ENCODE results near the gene FCER1A. TPM values are rescaled to one million over a fixed set of nuclear protein-coding genes. Genes with fewer than 3 reads are reported as not detected.
"Not testable (repeated sequence)": the region's sequence is repeated elsewhere in the genome, so short reads cannot be mapped to it uniquely, and the experiment has no call there.

The FCER1A gene
- total RNA-seq, 1 donor from 2014 or later = not detected

DNA sequence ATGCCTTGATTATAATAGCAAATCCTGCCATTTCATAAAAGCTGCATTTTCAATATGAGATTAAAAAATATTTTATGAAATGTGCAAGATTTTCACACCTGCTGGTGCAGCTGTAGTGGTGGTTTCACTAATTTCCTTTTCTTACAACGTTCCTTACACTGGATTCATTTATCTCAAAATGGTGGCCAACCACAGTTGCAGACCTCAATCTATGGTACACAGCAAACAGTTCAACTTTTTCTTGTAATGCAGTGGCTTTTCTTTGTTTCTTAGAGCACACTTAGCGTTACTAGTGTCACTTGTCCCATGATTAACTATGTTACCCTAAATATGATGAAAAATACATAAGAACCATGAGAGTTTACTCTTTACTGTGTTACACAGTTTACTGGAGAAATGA lies 32.7 kb downstream of the FCER1A start:
- FAIRE-seq (no peak), DNase-seq (ENCODE audit: low read depth) (no peak)
- H3K36me3 ChIP-seq (ENCODE audit: control insufficient read depth, insufficient read depth, low read length) = no peaks in the 10 kb centered on the region
- no peaks in the 10 kb centered on the region for H3K27me3 ChIP-seq (ENCODE audit: control insufficient read depth, insufficient read depth, low read length)
- TF ChIP-seq, protein P1, sequence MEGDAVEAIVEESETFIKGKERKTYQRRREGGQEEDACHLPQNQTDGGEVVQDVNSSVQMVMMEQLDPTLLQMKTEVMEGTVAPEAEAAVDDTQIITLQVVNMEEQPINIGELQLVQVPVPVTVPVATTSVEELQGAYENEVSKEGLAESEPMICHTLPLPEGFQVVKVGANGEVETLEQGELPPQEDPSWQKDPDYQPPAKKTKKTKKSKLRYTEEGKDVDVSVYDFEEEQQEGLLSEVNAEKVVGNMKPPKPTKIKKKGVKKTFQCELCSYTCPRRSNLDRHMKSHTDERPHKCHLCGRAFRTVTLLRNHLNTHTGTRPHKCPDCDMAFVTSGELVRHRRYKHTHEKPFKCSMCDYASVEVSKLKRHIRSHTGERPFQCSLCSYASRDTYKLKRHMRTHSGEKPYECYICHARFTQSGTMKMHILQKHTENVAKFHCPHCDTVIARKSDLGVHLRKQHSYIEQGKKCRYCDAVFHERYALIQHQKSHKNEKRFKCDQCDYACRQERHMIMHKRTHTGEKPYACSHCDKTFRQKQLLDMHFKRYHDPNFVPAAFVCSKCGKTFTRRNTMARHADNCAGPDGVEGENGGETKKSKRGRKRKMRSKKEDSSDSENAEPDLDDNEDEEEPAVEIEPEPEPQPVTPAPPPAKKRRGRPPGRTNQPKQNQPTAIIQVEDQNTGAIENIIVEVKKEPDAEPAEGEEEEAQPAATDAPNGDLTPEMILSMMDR (IDR thresholded peaks at IDR 0.05; ENCODE audit: insufficient read depth, low read length, severe bottlenecking) = no peak
- no peak overlapping the region for H3K4me3 ChIP-seq (ENCODE audit: low read depth, low read length)

DNA sequence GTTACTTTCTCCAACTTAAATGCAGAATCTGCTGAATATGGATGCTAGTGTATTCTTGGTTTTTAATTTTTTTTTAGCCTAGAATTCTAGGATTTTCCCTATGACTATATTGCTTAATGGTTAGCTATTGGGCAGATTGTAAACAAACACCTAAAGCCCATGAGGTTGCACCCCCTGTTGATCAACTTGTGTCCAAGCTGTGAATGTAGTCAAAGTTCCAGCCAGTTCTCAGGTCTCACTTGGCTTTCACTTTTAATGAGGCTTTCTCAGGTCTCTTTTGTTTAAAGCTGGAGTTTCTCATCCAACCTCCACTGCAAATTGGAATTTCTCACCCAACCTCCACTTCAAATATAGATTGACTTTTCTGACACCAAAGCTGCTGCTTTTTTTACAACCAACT lies 35.9 kb downstream of the FCER1A start:
- Histone ChIP-seq H3K4me3 (ENCODE audit: low read depth, low read length) (no peak overlapping the region), H3K36me3 (ENCODE audit: control insufficient read depth, insufficient read depth, low read length) (no peaks in the 10 kb centered on the region), H3K27me3 (ENCODE audit: control insufficient read depth, insufficient read depth, low read length) (no peaks in the 10 kb centered on the region)
- FAIRE-seq (no peak), DNase-seq (ENCODE audit: low read depth) (no peak)
- TF ChIP-seq, protein P1 (IDR thresholded peaks at IDR 0.05; ENCODE audit: insufficient read depth, low read length, severe bottlenecking) = no peak

DNA sequence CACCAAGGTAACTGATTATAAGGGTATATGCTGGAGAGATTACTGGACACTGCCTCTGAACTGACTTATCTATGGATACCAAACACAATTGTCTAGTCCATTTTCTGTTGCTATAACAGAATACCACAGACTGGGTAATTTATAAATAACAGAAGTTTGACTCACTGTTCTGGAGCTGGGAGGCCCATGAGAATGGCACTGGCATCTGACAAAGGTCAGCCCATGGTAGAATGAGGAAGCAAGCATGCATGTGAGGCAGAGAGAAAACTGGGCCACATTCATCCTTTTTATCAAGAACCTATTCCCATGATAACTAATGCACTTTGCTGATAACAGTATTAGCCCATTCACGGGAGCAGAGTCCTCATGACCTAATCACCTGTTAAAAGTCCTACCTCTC lies 37.4 kb downstream of the FCER1A start:
- DNase-seq (ENCODE audit: low read depth) = no peak
- FAIRE-seq = no peak

DNA sequence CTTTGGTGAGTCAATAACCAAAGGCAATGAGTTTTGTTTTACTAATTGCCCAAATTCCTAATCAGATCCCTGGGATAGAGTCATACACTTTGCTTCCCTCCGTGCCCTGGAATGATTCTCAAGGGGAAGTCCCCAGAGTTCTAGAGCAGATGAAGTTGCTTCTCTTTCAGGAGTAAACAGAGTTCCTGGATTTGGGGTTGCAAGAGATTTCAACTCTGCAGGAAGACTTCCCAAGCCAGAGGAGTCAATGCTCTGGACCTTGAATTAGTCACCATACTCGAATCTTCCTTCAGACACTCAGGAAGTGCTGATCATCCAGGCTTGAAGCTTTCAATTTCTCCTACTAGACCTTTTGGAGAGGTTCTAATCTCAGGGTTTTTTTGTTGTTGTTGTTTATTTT lies 39.6 kb downstream of the FCER1A start:
- TF ChIP-seq, protein P1 (IDR thresholded peaks at IDR 0.05; ENCODE audit: insufficient read depth, low read length, severe bottlenecking) = no peak

More for the DNA sequence above, 37.4 kb downstream of the FCER1A start:
- H3K4me3 ChIP-seq (ENCODE audit: low read depth, low read length) = no peak overlapping the region
- H3K36me3 ChIP-seq (ENCODE audit: control insufficient read depth, insufficient read depth, low read length) = no peaks in the 10 kb centered on the region
- TF ChIP-seq, protein P1 (IDR thresholded peaks at IDR 0.05; ENCODE audit: insufficient read depth, low read length, severe bottlenecking) = no peak
- H3K27me3 ChIP-seq (ENCODE audit: control insufficient read depth, insufficient read depth, low read length) = no peaks in the 10 kb centered on the region

DNA sequence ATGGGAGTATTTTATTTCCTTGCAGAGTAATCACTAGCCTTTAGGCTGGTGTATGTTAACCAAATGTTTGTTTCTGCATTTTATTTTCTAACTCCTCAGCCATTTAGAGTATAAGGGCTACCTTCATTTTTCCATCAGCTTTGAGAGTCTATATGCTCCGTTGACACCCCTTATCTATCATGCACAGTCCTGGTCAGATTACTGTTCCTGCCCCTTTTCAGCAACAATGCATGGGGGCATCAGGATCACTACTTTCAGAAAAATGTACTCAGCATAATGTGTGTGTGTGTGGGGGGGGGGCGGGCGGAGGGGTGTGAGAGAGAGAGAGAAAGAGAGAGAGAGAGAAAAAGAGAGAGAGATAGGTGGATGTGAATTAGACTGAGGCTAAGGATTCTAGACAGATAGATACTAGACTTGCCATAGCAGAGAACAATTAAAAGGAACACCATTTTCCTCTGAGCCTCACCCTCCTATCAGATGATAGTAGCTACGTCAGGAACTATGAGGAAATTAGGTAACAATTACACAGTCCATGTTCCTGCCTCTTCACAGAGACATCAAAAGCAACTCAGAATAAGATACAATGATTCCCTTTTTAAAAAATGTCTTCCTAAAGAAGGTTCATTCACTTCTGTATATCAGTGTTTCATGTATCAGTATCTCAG lies 40.8 kb downstream of the FCER1A start:
- FAIRE-seq (no peak), DNase-seq (ENCODE audit: low read depth) (no peak)
- TF ChIP-seq, protein P1 (IDR thresholded peaks at IDR 0.05; ENCODE audit: insufficient read depth, low read length, severe bottlenecking) = no peak
- no peaks in the 10 kb centered on the region for H3K27me3 ChIP-seq (ENCODE audit: control insufficient read depth, insufficient read depth, low read length)
- no peak overlapping the region for H3K4me3 ChIP-seq (ENCODE audit: low read depth, low read length)
- no peaks in the 10 kb centered on the region for H3K36me3 ChIP-seq (ENCODE audit: control insufficient read depth, insufficient read depth, low read length)

More for the DNA sequence above, 39.6 kb downstream of the FCER1A start:
- FAIRE-seq (no peak), DNase-seq (ENCODE audit: low read depth) (peak; percentile 3)
- Histone ChIP-seq H3K4me3 (ENCODE audit: low read depth, low read length) (no peak overlapping the region), H3K27me3 (ENCODE audit: control insufficient read depth, insufficient read depth, low read length) (no peaks in the 10 kb centered on the region), H3K36me3 (ENCODE audit: control insufficient read depth, insufficient read depth, low read length) (no peaks in the 10 kb centered on the region)

DNA sequence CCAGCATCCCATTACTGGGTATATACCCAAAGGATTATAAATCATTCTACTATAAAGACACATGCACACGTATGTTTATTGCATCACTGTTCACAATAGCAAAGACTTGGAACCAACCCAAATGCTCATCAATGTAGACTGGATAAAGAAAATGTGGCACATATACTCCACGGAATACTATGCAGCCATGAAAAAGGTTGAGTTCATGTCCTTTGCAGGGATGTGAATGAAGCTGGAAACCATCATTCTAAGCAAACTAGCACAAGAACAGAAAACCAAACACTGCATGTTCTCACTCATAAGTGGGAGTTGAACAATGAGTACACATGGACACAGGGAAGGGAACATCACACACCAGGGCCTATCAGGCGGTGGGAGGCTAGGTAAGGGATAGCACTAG lies 47.2 kb downstream of the FCER1A start:
- H3K27me3 ChIP-seq (ENCODE audit: control insufficient read depth, insufficient read depth, low read length); FAIRE-seq; H3K4me3 ChIP-seq (ENCODE audit: low read depth, low read length); DNase-seq (ENCODE audit: low read depth); H3K36me3 ChIP-seq (ENCODE audit: control insufficient read depth, insufficient read depth, low read length): not testable (repeated sequence)

All from bronchial epithelial cell (primary cell).